PFSK-1 (cell line): ENCODE data around the gene GOLGB1.

ENCODE experiments used
- POLR2AphosphoS5 ChIP-seq: IDR thresholded peaks from 2 replicates; pipeline ENCODE4 v1.6.1; 2012; ENCODE audit warnings: low read depth, mild to moderate bottlenecking, control low read depth, low read length, moderate library complexity
- SIN3A ChIP-seq: IDR thresholded peaks from 2 replicates; pipeline ENCODE4 v1.6.1; 2012; ENCODE audit warnings: mild to moderate bottlenecking, low read length, moderate library complexity, borderline replicate concordance; ENCODE audit not compliant: insufficient read depth
- TAF1 ChIP-seq: IDR thresholded peaks from 2 replicates; pipeline ENCODE4 v1.6.1; 2012; ENCODE audit warnings: low read length, control low read depth, borderline replicate concordance; ENCODE audit not compliant: insufficient read depth
- TF ChIP-seq, protein P1 (sequence below), 2 experiments: IDR thresholded peaks; 2 replicates each; pipeline versions ENCODE4 v1.6.1 to v1.8.0; 2011 to 2012; ENCODE audit warnings: low read depth in 2 of 2, low read length in 2 of 2, control low read depth in 1 of 2, inconsistent platforms in 1 of 2, mild to moderate bottlenecking in 1 of 2, moderate library complexity in 1 of 2; ENCODE audit not compliant: insufficient read depth in 1 of 2

DNA sequence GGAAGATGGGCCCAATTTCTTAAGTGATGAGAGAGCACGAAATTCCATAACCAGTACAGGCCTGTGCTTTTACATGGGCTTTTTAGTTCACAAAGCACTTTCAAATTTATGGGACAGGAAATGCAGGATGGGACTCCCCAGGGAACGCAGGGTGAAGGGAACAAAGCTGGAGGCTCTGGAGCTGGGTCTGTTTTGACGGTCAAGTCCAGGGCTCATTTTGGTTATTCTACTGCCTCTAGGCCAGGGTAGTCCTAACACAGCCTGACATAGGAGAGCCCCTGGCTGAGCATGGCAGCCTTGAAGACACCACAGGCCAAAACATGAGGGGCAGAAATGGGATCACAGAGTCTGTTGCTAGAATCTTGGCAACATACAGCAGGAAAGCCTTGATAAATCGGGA, 122.3 kb downstream of the GOLGB1 start:
- TF ChIP-seq SIN3A (no peak), POLR2AphosphoS5 (no peak), TAF1 (no peak)
- TF ChIP-seq, protein P1, sequence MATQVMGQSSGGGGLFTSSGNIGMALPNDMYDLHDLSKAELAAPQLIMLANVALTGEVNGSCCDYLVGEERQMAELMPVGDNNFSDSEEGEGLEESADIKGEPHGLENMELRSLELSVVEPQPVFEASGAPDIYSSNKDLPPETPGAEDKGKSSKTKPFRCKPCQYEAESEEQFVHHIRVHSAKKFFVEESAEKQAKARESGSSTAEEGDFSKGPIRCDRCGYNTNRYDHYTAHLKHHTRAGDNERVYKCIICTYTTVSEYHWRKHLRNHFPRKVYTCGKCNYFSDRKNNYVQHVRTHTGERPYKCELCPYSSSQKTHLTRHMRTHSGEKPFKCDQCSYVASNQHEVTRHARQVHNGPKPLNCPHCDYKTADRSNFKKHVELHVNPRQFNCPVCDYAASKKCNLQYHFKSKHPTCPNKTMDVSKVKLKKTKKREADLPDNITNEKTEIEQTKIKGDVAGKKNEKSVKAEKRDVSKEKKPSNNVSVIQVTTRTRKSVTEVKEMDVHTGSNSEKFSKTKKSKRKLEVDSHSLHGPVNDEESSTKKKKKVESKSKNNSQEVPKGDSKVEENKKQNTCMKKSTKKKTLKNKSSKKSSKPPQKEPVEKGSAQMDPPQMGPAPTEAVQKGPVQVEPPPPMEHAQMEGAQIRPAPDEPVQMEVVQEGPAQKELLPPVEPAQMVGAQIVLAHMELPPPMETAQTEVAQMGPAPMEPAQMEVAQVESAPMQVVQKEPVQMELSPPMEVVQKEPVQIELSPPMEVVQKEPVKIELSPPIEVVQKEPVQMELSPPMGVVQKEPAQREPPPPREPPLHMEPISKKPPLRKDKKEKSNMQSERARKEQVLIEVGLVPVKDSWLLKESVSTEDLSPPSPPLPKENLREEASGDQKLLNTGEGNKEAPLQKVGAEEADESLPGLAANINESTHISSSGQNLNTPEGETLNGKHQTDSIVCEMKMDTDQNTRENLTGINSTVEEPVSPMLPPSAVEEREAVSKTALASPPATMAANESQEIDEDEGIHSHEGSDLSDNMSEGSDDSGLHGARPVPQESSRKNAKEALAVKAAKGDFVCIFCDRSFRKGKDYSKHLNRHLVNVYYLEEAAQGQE (IDR thresholded peaks at IDR 0.05; ENCODE audit: insufficient read depth in 1 of 2, low read depth in 2 of 2, low read length in 2 of 2): no peak
